GM12872 (cell line): Measurements from ENCODE around the gene POC1B.

Experiments used
- CTCF ChIP-seq: IDR thresholded peaks from 3 replicates; pipeline ENCODE4 v1.5.1; 2011; ENCODE audit warnings: low read depth, mild to moderate bottlenecking, low read length, moderate library complexity; ENCODE audit not compliant: insufficient read depth

The POC1B gene

GRCh38 chr12:89469361-89469760 lies 56.5 kb downstream of the POC1B start:
- no peak for TF ChIP-seq CTCF

- no peak for TF ChIP-seq CTCF
These were observed 57.1 kb downstream of the POC1B start for GRCh38 chr12:89468648-89469326.

- no peak for TF ChIP-seq CTCF
These were observed 57.8 kb downstream of the POC1B start for GRCh38 chr12:89468017-89468416.

GRCh38 chr12:89464974-89465592 lies 60.8 kb downstream of the POC1B start:
- no peak for TF ChIP-seq CTCF

DNA sequence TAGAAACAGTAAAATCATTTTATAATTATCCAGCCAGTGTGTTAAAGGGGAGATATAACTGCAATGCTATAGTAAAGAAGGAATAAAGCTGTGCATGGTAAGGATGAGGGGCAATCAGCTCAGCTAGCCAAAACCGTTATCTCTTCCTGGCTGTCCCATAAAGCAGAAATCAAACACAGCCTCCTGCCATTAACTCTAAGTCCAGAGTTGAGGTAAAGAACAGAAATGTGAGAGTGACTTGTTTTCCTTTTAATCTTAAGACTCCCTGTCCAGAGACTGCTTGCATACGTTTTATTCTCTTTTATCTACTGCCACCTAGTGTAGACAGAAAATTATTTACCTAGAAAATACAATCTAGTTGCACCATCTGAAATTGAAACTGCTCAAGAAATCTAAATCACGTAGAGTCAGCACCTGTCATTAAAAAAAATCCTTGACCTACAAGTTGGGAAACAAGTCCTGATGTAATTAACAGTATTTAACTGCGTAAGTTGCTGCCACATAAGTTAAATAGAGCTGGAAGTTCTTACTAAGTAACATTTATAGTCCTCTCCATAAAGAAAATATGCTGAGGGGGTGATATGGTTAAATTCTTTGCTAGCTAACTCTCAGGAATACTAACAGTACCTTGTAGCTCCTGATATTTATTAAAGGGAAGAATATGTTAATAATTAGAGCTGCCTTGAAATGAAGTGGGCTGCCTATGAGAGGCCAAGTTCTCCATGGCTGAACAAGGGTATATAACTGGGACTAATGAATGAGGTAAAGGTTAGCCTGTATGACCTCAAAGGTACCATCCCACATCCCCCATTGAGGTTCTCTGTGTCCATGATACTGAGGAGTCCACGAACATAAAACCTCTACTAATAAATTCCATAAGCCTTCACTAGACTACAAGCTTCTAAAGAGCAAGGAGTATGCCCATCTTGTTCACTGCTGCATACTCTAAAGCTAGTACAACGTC lies 63.9 kb downstream of the POC1B start:
- TF ChIP-seq CTCF: peak; percentile 33; the same call in 1 of the 3 replicates

- no peak for TF ChIP-seq CTCF
These were observed 64.7 kb downstream of the POC1B start for GRCh38 chr12:89461190-89461589.

- no peak for TF ChIP-seq CTCF
These were observed 69.3 kb downstream of the POC1B start for GRCh38 chr12:89456565-89456964.
